Caco-2 (cell line): ENCODE data around the gene TUBB4B. TPM values are rescaled to one million over a fixed set of nuclear protein-coding genes. Genes with fewer than 3 reads are reported as not detected.

Experiments used
- BruUV-seq: library from RNA; stranded (reverse); fragments of 400-500 nt; replicated peaks from 2 replicates; lab custom pipeline; 2021; lab: Mats Ljungman, UMichigan
- CTCF ChIA-PET: fragments of 300-600 bp; sonication (Branson Sonifier 250); formaldehyde crosslinking; loops from one replicate; lab custom pipeline; 2022; ENCODE audit warnings: antibody characterized with exemption; lab: Charles Lee
- POLR2A ChIA-PET: fragments of 300-600 bp; sonication (Branson Sonifier 250); formaldehyde crosslinking; loops from one replicate; lab custom pipeline; 2022; ENCODE audit warnings: antibody characterized with exemption; lab: Charles Lee
- DNase-seq, 2 experiments: peaks; one replicate each; pipeline versions ENCODE4 v3.0.0 to v3.0.0-alpha.2; 2020 to 2022
- H3K27me3 ChIP-seq: replicated peaks from 2 replicates; pipeline ENCODE4 v1.6.0; 2011; ENCODE audit warnings: low read length; ENCODE audit not compliant: control insufficient read depth, insufficient read depth
- H3K36me3 ChIP-seq: 2 replicates; pipeline ENCODE4 v1.5.1; 2011; ENCODE audit warnings: low read length; ENCODE audit not compliant: control insufficient read depth, insufficient read depth
- H3K4me1 ChIP-seq: fragments of 250-450 bp; sonication (Bioruptor Pico); 2 replicates; pipeline ENCODE4 v1.5.1; 2020; ENCODE audit warnings: mild to moderate bottlenecking
- H3K4me3 ChIP-seq: 2 replicates; pipeline ENCODE4 v1.5.1; 2011; ENCODE audit warnings: low read depth, mild to moderate bottlenecking, control low read depth, low read length
- H3K9me3 ChIP-seq: fragments of 250-450 bp; sonication (Bioruptor Pico); 2 replicates; pipeline ENCODE4 v1.5.1; 2020; ENCODE audit warnings: mild to moderate bottlenecking, moderate library complexity
- H3K27ac Mint-ChIP-seq: one replicate; pipeline ENCODE4 v1.8.0; 2022; ENCODE audit warnings: mixed read lengths; ENCODE audit not compliant: unreplicated experiment
- H3K27me3 Mint-ChIP-seq: one replicate; pipeline ENCODE4 v1.8.0; 2022; ENCODE audit warnings: mixed read lengths; ENCODE audit not compliant: insufficient read depth, unreplicated experiment
- H3K36me3 Mint-ChIP-seq: one replicate; pipeline ENCODE4 v1.8.0; 2022; ENCODE audit warnings: mild to moderate bottlenecking, mixed read lengths; ENCODE audit not compliant: insufficient read depth, unreplicated experiment
- H3K4me1 Mint-ChIP-seq: one replicate; pipeline ENCODE4 v1.8.0; 2022; ENCODE audit warnings: low read depth, mixed read lengths; ENCODE audit not compliant: unreplicated experiment
- H3K4me3 Mint-ChIP-seq: one replicate; pipeline ENCODE4 v1.8.0; 2022; ENCODE audit warnings: mild to moderate bottlenecking, moderate library complexity, mixed read lengths; ENCODE audit not compliant: unreplicated experiment
- H3K9me3 Mint-ChIP-seq: one replicate; pipeline ENCODE4 v1.8.0; 2022; ENCODE audit warnings: mixed read lengths; ENCODE audit not compliant: unreplicated experiment
- intact Hi-C: fragments of 100-400 bp; cut with micrococcal nuclease; formaldehyde crosslinking; loops from one replicate; pipeline ENCODE4 v1.10.0; 2022; ENCODE audit not compliant: unreplicated experiment
- total RNA-seq: library from RNA; stranded (reverse); gene quantifications from 2 replicates; pipeline ENCODE4 v1.2.3, GENCODE V29; 2022
- TF ChIP-seq, protein P1 (sequence below), 2 experiments: fragments of 200-600 bp in 1 of 2; IDR thresholded peaks; 1 replicate in 1 of 2; 2 replicates in 1 of 2; pipeline versions ENCODE4 v1.5.1 to v1.8.0; 2011 to 2022; ENCODE audit warnings: antibody characterized with exemption in 1 of 2, control low read depth in 1 of 2, inconsistent platforms in 1 of 2, low read depth in 1 of 2, low read length in 1 of 2, mild to moderate bottlenecking in 1 of 2, moderate library complexity in 1 of 2; ENCODE audit not compliant: insufficient read depth in 1 of 2, severe bottlenecking in 1 of 2, unreplicated experiment in 1 of 2

The TUBB4B gene
- total RNA-seq, 1 experiment from 2014 or later: 487 TPM

DNA sequence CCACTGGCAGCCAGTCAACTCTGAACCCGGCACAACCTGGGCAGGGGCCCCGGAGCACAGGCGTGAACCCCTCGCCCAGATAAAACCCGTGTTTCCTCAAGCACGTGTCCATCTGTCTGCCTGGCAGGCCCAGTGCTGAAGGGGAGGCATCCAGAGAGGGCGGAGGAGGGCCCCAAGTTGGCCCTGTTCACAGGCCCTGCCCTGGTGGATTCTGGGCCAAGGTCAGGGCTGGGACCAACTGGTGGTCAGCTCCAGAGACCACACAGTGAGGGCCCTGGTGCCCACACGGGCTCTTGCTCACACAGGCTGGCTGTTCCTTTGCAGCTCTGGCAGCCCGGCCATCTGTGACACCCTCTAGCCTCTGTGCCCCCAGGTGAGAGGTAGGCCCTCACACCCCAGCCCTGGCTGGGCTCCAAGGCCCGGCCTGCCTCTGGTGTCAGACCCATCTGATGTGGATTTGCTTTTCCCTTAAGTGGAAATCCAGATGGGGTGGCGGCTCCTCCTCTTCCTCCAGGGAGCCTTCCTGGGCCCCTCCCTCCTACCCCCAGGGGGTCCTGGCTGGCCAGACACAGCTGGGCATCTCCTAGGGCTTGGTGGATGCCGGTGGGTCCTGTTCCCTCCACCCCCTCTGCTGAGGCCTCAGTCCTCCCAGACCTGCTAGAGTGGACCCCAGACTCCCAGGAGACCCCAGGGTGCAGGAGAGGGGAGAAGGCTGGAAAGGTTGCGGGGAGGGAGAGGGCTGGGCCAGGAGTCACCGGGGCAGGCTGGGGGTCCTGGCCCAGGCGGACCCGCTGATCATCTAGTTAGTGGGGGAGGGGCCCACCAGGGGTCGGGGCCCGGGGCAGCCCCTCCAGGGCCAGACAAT is 9.5 kb downstream of the TUBB4B start:
- H3K27ac Mint-ChIP-seq: no peak overlapping the region
- no TSS peak for BruUV-seq
- TF ChIP-seq, protein P1, sequence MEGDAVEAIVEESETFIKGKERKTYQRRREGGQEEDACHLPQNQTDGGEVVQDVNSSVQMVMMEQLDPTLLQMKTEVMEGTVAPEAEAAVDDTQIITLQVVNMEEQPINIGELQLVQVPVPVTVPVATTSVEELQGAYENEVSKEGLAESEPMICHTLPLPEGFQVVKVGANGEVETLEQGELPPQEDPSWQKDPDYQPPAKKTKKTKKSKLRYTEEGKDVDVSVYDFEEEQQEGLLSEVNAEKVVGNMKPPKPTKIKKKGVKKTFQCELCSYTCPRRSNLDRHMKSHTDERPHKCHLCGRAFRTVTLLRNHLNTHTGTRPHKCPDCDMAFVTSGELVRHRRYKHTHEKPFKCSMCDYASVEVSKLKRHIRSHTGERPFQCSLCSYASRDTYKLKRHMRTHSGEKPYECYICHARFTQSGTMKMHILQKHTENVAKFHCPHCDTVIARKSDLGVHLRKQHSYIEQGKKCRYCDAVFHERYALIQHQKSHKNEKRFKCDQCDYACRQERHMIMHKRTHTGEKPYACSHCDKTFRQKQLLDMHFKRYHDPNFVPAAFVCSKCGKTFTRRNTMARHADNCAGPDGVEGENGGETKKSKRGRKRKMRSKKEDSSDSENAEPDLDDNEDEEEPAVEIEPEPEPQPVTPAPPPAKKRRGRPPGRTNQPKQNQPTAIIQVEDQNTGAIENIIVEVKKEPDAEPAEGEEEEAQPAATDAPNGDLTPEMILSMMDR (IDR thresholded peaks at IDR 0.05; ENCODE audit: insufficient read depth in 1 of 2, low read depth in 1 of 2, low read length in 1 of 2, severe bottlenecking in 1 of 2, unreplicated experiment in 1 of 2): no peak
- ChIA-PET POLR2A (interaction anchor here (1.1 kb wide), 1 partner anchor 10 kb away, joined by 3 read pairs; no protein-coding TSS in a partner anchor), CTCF (interaction anchor here (0.7 kb wide), 1 partner anchor 14 kb away, joined by 5 read pairs; no protein-coding TSS in a partner anchor)
- H3K4me1 ChIP-seq: peaks cover 19% of the 10 kb centered on the region
- no peak for DNase-seq
- H3K27me3 Mint-ChIP-seq: no peaks in the 10 kb centered on the region
- no peaks in the 10 kb centered on the region for H3K9me3 Mint-ChIP-seq
- H3K27me3 ChIP-seq: no peaks in the 10 kb centered on the region
- no peak overlapping the region for H3K4me3 ChIP-seq
- H3K4me3 Mint-ChIP-seq: no peak overlapping the region
- intact Hi-C loops: no loop called here
- H3K36me3 Mint-ChIP-seq: peaks cover 25% of the 10 kb centered on the region
- H3K9me3 ChIP-seq: no peaks in the 10 kb centered on the region
- H3K4me1 Mint-ChIP-seq: peaks cover 7% of the 10 kb centered on the region
- H3K36me3 ChIP-seq: no peaks in the 10 kb centered on the region

DNA sequence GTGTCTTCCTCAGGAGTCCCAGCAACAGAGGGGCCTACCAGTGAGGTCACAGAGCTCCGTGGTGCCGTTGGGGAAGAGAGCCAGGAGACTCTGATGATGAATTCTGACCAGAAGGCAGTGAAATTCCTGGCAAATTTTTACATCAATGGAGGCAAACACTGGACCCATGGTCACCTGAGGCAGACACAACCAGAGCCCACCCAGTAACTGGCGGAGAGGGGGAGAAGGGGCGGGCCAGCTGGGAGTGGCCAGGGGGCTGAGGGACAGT is 10.0 kb downstream of the TUBB4B start, which contains the start of gene STPG3:
Gene STPG3 (plus strand): TSS at position 93 of the 268 bp plus-strand sequence. CDS start 1 bp downstream, at position 94.
- no peak for DNase-seq
- Mint-ChIP-seq H3K27ac (no peak within 1 kb of the TSS), H3K4me1 (peaks cover 7% of the 10 kb centered on the region), H3K27me3 (no peaks in the 10 kb centered on the region), H3K36me3 (peaks cover 21% of the 10 kb centered on the region), H3K4me3 (no peak within 1 kb of the TSS), H3K9me3 (no peaks in the 10 kb centered on the region)
- peaks cover 19% of the 10 kb centered on the region for H3K4me1 ChIP-seq
- CTCF ChIA-PET: no interaction called here
- H3K9me3 ChIP-seq: no peaks in the 10 kb centered on the region
- no peak within 1 kb of the TSS for H3K4me3 ChIP-seq
- no peaks in the 10 kb centered on the region for H3K27me3 ChIP-seq
- intact Hi-C loops: no loop called here
- BruUV-seq: no TSS peak
- POLR2A ChIA-PET: no interaction called here
- H3K36me3 ChIP-seq: no peaks in the 10 kb centered on the region
- TF ChIP-seq, protein P1 (IDR thresholded peaks at IDR 0.05; ENCODE audit: insufficient read depth in 1 of 2, low read depth in 1 of 2, low read length in 1 of 2, severe bottlenecking in 1 of 2, unreplicated experiment in 1 of 2): no peak

DNA sequence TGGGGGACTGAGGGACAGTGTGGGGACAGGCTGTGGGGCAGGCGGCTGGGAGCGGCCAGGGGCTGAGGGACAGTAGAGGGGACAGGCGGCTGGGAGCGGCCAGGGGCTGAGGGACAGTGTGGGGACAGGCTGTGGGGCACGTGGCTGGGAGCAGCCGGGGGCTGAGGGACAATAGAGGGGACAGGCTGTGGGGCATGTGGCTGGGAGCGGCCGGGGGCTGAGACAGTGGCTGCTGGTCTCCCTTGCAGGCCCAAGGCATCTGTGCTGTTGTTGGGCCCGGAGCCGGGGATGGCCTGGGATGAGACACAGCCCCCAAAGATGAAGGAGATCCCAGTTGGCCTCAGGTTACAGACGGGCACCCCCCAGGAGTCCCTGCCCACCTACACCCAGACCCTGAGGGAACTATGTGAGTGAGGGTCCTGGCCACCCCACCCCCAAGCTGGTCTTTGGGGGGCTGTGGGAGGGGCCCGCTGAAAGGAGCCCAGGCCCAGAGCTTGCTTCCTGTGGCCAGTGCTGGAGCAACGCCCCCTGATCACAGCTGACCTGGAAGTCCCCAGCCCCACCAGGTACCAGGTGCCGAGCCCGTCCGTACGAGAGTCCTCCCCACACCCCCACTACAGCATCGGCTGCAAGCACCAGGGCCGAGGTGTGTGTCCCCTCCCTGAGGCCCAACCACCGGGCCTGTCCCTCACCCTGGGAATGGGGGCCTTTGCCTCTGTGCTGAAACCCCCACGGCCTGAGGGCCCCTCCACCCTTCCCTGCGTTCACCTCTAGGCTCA is 10.6 kb downstream of the TUBB4B start:
- no peak overlapping the region for H3K27ac Mint-ChIP-seq
- no peak overlapping the region for H3K4me3 Mint-ChIP-seq
- no peak for DNase-seq
- TF ChIP-seq, protein P1 (IDR thresholded peaks at IDR 0.05; ENCODE audit: insufficient read depth in 1 of 2, low read depth in 1 of 2, low read length in 1 of 2, severe bottlenecking in 1 of 2, unreplicated experiment in 1 of 2): no peak
- CTCF ChIA-PET: interaction anchor here (0.6 to 3.3 kb wide), 3 partner anchors 15 to 576 kb away, joined by 4 to 24 read pairs (median 7); no protein-coding TSS in a partner anchor
- Histone ChIP-seq H3K27me3 (no peaks in the 10 kb centered on the region), H3K4me1 (peaks cover 23% of the 10 kb centered on the region), H3K4me3 (no peak overlapping the region), H3K9me3 (no peaks in the 10 kb centered on the region), H3K36me3 (peaks cover 2% of the 10 kb centered on the region; the same call in 1 of the 2 replicates)
- H3K27me3 Mint-ChIP-seq: no peaks in the 10 kb centered on the region
- BruUV-seq: no TSS peak
- intact Hi-C loops: no loop called here
- H3K9me3 Mint-ChIP-seq: no peaks in the 10 kb centered on the region
- POLR2A ChIA-PET: interaction anchor here (0.5 kb wide), 1 partner anchor 11 kb away, joined by 5 read pairs; no protein-coding TSS in a partner anchor
- H3K4me1 Mint-ChIP-seq: peaks cover 7% of the 10 kb centered on the region
- H3K36me3 Mint-ChIP-seq: peaks cover 23% of the 10 kb centered on the region
